ENCODE data around the gene TNS2. TPM values are rescaled to one million over a fixed set of nuclear protein-coding genes. Genes with fewer than 3 reads are reported as not detected.

TNS2 gene
- total RNA-seq, 4 donors from 2014 or later = 97.7 to 444 (median 154) TPM

DNA sequence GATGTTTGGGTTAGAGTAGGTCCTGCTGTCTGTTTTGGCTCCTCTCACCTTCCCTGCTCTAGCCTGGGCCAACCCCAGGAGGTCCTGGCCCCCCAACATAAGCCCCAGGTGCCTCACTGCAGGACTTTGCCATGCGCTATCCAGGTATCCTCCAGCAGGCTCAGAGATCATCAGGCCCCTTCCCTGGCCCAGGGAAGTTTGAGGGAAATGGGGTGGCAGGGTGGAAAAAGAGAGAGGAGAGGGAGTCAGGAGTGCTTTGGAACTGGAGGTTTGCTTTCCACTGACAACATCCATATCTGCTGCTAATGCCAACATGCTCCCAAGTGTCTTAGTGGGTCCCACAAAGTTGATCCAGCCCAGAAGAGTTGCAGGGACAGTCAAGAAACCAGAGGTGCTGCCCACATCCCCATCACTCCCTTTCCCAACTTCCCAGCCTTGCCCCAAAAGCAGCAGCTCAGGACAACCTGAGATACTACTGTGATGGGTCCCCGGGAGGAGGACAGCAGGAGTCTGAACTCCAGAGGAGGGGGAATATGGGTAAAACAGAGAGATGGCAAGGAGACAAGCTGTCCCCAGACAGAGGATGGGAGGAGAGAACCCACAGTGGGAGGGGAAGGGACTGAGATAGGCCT, 677 bp downstream of the TNS2 start:
- no peak for DNase-seq (ENCODE audit: low spot score)
- TF ChIP-seq, protein P1, sequence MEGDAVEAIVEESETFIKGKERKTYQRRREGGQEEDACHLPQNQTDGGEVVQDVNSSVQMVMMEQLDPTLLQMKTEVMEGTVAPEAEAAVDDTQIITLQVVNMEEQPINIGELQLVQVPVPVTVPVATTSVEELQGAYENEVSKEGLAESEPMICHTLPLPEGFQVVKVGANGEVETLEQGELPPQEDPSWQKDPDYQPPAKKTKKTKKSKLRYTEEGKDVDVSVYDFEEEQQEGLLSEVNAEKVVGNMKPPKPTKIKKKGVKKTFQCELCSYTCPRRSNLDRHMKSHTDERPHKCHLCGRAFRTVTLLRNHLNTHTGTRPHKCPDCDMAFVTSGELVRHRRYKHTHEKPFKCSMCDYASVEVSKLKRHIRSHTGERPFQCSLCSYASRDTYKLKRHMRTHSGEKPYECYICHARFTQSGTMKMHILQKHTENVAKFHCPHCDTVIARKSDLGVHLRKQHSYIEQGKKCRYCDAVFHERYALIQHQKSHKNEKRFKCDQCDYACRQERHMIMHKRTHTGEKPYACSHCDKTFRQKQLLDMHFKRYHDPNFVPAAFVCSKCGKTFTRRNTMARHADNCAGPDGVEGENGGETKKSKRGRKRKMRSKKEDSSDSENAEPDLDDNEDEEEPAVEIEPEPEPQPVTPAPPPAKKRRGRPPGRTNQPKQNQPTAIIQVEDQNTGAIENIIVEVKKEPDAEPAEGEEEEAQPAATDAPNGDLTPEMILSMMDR (IDR thresholded peaks at IDR 0.05) = no peak
- ATAC-seq (ENCODE audit: low FRiP score) = no peak

DNA sequence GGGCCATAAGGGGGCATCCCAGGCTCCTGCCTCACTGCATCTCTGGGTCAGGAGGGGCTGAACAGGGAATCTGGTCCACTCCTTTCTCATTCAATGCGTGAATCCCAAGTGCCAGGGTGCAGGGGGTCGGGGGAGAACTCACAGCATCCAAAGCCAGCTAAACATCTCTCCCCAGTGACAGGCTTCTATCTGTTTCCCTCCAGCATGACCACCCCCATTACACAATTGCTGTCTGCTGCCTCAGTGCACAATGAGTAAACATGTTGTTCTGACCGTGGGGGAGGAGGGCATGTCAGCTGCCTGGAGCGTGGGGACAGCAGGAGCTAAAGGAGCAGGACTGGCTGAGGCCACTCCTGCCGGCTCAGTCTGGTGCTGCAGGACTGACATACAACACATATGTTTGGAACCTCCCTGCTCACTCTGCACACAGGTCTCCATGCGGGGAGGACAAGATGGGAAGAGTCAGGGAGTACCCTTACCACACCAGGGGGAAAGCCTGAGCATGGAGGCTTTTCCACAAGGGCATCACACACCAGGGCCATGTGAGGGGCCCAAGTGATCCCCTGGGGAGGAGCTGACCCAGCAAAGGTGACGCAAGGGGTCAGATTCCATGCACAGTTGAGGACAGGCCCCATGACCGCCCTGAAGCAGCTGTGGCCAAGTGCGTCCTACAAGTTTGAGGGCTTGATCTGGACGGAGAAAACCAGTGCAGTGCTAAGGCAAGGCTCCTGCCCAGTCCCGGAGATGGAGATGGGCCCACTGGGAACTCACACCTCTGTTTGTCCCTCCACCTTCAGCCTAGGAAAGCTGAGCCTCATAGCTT, 1.4 kb downstream of the TNS2 start:
- DNase-seq (ENCODE audit: low spot score) (peak; percentile 24), ATAC-seq (ENCODE audit: low FRiP score) (no peak)
- TF ChIP-seq, protein P1 (IDR thresholded peaks at IDR 0.05) = no peak

DNA sequence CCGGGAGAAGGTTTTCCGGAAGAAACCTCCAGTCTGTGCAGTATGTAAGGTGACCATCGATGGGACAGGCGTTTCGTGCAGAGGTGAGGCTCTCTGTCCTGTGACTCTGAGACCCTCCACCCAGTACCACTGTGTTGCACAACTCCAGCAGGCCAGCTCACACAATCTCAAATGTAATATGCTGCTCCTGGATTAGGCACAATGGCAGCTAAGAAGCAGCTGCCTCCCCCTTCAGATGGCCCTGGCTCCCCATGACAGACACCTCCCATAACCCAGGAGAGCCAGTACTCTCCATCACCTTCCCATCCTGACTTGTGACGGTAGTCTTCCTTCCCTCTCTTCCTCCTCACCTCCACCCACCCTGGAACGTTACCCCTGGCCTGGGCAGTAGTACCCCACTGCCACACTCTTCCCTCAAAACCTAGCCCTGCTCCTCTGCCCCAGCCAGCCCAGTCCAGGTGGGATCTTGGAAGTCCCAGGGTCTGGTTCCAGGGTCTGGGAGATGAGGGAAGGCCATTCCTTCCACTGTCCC, 2.1 kb downstream of the TNS2 start:
- TF ChIP-seq, protein P1 (IDR thresholded peaks at IDR 0.05) = no peak
- ATAC-seq (ENCODE audit: low FRiP score) (no peak), DNase-seq (ENCODE audit: low spot score) (no peak)

DNA sequence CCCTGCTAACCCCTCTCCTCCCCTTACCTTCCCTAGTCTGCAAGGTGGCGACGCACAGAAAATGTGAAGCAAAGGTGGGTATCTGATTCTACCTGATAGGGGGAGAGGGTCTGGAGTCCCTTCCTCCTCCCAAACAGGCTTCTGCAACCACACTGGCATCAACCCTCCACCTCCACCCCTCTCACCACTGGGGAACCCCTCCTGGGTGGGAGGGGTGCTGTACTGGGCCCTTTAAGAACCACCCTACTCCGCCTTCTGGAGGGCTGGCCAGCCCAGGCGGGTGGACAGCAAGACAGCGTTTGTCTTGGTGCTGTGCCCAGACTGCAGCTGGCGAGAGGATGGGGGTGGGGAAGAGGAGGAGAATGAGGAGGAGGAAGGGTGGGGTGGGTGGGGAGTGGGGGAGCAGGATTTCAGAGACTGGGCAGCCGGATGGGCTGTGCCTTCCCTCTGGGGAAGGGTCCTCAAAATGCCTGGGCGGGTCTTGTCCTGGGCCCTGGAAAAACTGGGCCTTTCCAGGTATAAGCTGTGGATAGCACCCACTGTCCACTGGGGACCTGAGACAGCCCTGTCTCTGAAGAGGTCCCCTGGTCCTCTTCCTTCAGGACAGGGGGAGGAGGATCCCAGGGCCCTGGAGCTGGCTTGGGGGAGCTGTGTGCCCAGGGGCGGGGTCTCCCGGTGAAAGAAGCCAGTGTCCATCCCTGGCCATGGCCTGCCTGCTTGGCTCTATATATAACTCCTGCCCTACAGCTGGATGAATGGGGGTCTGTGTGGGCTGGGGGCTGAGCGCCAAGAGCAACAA, 2.8 kb downstream of the TNS2 start:
- DNase-seq (ENCODE audit: low spot score) (no peak), ATAC-seq (ENCODE audit: low FRiP score) (no peak)

DNA sequence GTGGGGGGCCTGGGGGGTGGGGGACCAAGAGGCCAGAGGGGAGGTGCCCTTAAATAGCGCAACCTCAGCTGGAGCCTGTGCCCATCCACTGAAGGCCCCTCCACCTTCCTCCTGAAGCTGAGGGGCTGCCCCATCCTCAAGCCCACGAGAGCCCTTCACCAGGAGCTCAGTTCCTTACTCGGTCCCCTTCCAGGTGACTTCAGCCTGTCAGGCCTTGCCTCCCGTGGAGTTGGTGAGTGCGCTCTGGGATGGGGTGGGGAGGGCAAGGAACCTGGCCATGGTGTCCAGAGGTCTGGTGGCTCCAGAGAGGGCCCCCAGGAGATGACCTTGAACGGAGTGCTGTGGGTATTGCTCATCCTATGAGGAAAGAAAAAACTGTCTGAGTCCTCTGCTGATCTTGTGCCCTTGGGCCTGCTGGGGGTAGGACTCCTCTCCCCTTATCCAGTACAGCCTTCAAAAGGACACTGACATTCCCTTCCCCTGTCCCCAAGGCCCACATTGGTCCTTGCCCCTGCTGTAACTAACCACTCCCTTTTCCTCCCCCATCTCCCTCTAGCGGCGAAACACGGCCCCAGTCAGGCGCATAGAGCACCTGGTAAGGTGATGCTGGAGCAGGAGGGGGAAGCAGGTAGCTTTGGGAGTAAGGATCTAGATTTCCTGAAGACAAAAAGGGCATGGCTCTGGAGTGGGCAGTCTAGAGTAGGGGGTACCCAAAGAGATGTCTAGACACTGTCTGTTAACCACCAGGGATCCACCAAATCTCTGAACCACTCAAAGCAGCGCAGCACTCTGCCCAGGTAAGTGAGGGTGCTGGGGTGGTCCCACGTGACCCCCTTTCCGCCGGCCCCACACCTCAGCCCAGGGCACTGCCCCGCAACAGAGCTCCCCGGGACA, 3.6 kb downstream of the TNS2 start:
- ATAC-seq (ENCODE audit: low FRiP score) (no peak), DNase-seq (ENCODE audit: low spot score) (no peak)
- TF ChIP-seq, protein P1 (IDR thresholded peaks at IDR 0.05) = no peak

More for the DNA sequence above, 2.8 kb downstream of the TNS2 start:
- TF ChIP-seq, protein P1 (IDR thresholded peaks at IDR 0.05) = no peak

Measured in omental fat pad (tissue), 4 donors.